Activated T-helper 1 cell treated with anti-CD3 and anti-CD28 coated beads, Interleukin-12 subunit alpha, Interleukin-12 subunit beta, Interleukin-2, Interleukin-4 antibody, amounts not matched to agents 30 ng/mL and 10 ng/mL and 1 ng/mL, durations not matched to agents 14 hours and 24 hours and 36 hours (primary cell): ENCODE results near the gene SKI. TPM values are rescaled to one million over a fixed set of nuclear protein-coding genes. Genes with fewer than 3 reads are reported as not detected.

Experiments used
- DNase-seq: peaks from one replicate; pipeline ENCODE4 v3.0.0; 2021; ENCODE audit warnings: low spot score
- H3K27ac Mint-ChIP-seq: one replicate; pipeline ENCODE4 v1.8.0; 2021; ENCODE audit warnings: mild to moderate bottlenecking, mixed read lengths
- H3K27me3 Mint-ChIP-seq: one replicate; pipeline ENCODE4 v1.8.0; 2022; ENCODE audit warnings: mild to moderate bottlenecking, moderate library complexity, mixed read lengths; ENCODE audit not compliant: insufficient read depth
- H3K36me3 Mint-ChIP-seq: one replicate; pipeline ENCODE4 v1.8.0; 2021; ENCODE audit warnings: low read depth, mixed read lengths
- H3K4me1 Mint-ChIP-seq: one replicate; pipeline ENCODE4 v1.8.0; 2021; ENCODE audit warnings: low read depth, mixed read lengths
- H3K4me3 Mint-ChIP-seq: one replicate; pipeline ENCODE4 v1.8.0; 2021; ENCODE audit warnings: mild to moderate bottlenecking, moderate library complexity, mixed read lengths
- H3K9me3 Mint-ChIP-seq: one replicate; pipeline ENCODE4 v1.8.0; 2021; ENCODE audit warnings: mixed read lengths
- intact Hi-C: fragments of 100-400 bp; cut with micrococcal nuclease; formaldehyde crosslinking; loops from one replicate; pipeline ENCODE4 v1.15.1; 2024
- total RNA-seq: library from RNA; stranded (reverse); gene quantifications from 2 replicates; pipeline ENCODE4 v1.2.3, GENCODE V29; 2022

The SKI gene
- total RNA-seq, 1 donor from 2014 or later, result 38.3 TPM

GRCh38 chr1:2270260-2271100, 42.4 kb downstream of the SKI start:
- Mint-ChIP-seq H3K9me3 (no peaks in the 10 kb centered on the region), H3K27me3 (peaks cover 1% of the 10 kb centered on the region), H3K36me3 (no peaks in the 10 kb centered on the region), H3K4me1 (peaks cover 11% of the 10 kb centered on the region), H3K27ac (no peak overlapping the region), H3K4me3 (no peak overlapping the region)
- DNase-seq, result no peak
- intact Hi-C loops, result no loop called here

- no peak for DNase-seq
- H3K36me3 Mint-ChIP-seq, result no peaks in the 10 kb centered on the region
- H3K9me3 Mint-ChIP-seq, result no peaks in the 10 kb centered on the region
- no peak overlapping the region for H3K27ac Mint-ChIP-seq
- H3K4me3 Mint-ChIP-seq, result no peak overlapping the region
- intact Hi-C loops, result no loop called here
- peaks cover 1% of the 10 kb centered on the region for H3K27me3 Mint-ChIP-seq
- H3K4me1 Mint-ChIP-seq, result peaks cover 13% of the 10 kb centered on the region
These were observed 43.1 kb downstream of the SKI start for GRCh38 chr1:2271211-2271721.

- Mint-ChIP-seq H3K27ac (no peak overlapping the region), H3K4me1 (peaks cover 9% of the 10 kb centered on the region), H3K36me3 (peaks cover 2% of the 10 kb centered on the region), H3K4me3 (no peak overlapping the region), H3K27me3 (peaks cover 1% of the 10 kb centered on the region), H3K9me3 (no peaks in the 10 kb centered on the region)
- DNase-seq, result no peak
- intact Hi-C loops, result no loop called here
These were observed 43.9 kb downstream of the SKI start for GRCh38 chr1:2271841-2272655.

- Mint-ChIP-seq H3K4me3 (no peak overlapping the region), H3K27ac (no peak overlapping the region), H3K27me3 (peaks cover 1% of the 10 kb centered on the region), H3K4me1 (peaks cover 9% of the 10 kb centered on the region), H3K36me3 (peaks cover 2% of the 10 kb centered on the region), H3K9me3 (no peaks in the 10 kb centered on the region)
- no peak for DNase-seq
- intact Hi-C loops, result no loop called here
These were observed 44.7 kb downstream of the SKI start for GRCh38 chr1:2272686-2273400.

DNA sequence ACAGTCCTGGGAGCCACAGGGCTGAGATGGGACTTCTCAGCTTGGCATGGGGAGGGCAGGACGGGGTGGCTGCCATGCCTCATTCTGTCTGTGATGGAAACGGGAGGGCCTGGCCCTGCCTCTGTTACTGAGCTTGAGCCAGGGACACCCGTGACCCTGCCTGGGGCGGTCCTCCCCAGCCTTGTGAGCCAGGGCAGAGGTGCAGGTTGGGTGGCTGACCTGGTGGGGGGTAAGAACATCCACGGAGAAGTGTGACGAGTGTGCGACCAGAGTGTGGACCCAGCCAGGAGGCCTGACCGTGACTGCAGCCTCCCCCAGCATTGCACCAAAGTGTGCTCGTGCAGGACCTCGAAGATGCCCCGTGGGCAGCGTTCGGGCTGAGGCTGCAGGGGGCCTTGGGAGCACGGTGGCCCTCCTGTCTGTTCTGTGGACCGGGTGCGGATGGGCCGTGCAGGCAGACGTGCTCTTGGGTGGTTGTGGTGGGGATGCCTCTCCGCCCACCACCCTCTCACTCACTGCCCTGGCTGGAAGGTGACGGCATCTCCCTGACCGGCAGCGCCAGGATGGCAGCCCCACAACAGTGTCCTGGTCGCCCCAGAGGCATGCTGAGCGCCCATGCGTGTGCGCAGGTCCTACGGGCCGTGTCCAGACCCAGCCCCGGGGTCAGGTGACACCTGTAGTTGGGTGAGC, 45.4 kb downstream of the SKI start:
- Mint-ChIP-seq H3K4me1 (peaks cover 9% of the 10 kb centered on the region), H3K27me3 (peaks cover 1% of the 10 kb centered on the region), H3K36me3 (peaks cover 2% of the 10 kb centered on the region), H3K27ac (no peak overlapping the region), H3K4me3 (no peak overlapping the region), H3K9me3 (no peaks in the 10 kb centered on the region)
- DNase-seq, result no peak
- intact Hi-C loops, result no loop called here

DNA sequence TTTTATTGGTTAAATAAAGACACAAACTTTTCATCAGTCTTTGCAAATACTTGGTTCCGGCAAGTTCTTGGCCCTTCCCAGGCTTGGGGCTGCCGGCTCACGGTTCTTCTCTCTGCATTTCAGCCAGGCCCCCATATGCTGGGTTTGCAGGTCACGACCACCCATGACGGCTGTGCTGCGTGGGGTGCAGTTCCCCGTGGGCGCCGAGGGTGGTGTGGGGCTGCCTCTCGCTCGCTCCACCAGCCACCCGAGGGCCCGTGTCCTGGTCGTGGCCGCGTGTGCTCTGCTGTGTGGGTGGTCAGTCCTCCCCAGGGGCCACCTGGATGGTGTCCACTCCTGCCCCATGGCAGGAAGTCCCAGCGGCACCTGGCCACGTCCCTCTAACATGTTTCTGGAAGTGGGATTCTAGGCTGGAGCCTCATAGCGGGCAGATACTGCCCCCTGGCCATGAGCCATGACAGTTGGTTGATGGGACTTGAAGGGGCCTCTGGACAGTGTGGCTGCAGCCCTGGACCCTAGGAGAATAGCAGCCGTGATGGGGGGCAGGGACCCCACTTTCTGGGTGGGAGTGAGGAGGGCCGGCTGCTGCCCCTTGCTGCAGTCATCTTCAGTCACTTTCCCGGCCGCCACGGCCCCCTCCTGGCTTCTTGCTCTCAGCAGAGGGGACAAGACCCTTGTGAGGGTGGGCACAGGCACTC, 46.3 kb downstream of the SKI start:
- Mint-ChIP-seq H3K4me1 (peaks cover 9% of the 10 kb centered on the region), H3K27me3 (no peaks in the 10 kb centered on the region), H3K4me3 (no peak overlapping the region), H3K27ac (no peak overlapping the region), H3K36me3 (peaks cover 2% of the 10 kb centered on the region), H3K9me3 (no peaks in the 10 kb centered on the region)
- DNase-seq, result no peak
- intact Hi-C loops, result no loop called here

DNA sequence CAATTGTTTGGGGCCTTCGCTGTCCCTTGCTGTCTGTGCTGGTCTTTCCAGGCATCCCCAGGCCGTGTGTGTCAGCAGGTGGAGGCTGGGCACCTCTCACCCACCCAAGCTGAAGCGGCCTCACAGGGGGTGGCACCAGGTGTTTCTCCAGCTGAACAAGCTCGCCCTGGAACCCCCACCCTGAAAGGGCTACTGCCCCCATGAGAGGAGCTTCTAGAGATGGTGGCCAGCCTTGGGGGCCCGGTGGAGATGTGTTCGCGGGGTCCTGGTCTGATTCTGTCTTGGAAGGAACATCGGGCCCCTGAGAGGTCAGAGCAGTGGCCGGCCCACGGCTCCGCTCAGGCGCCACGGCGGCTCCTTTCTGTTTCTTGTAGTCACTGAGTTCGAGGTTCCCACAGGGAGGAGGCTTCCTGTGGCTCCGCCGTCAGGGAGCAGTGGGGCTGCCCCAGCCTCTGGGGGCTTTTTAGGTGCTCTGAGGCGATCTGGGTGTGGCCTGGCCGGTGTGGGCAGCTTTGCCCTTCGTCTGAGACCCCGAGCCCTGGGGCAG, 46.9 kb downstream of the SKI start:
- Mint-ChIP-seq H3K9me3 (no peaks in the 10 kb centered on the region), H3K4me1 (peaks cover 9% of the 10 kb centered on the region), H3K27ac (no peak overlapping the region), H3K36me3 (peaks cover 2% of the 10 kb centered on the region), H3K27me3 (no peaks in the 10 kb centered on the region), H3K4me3 (no peak overlapping the region)
- DNase-seq, result no peak
- intact Hi-C loops, result no loop called here

DNA sequence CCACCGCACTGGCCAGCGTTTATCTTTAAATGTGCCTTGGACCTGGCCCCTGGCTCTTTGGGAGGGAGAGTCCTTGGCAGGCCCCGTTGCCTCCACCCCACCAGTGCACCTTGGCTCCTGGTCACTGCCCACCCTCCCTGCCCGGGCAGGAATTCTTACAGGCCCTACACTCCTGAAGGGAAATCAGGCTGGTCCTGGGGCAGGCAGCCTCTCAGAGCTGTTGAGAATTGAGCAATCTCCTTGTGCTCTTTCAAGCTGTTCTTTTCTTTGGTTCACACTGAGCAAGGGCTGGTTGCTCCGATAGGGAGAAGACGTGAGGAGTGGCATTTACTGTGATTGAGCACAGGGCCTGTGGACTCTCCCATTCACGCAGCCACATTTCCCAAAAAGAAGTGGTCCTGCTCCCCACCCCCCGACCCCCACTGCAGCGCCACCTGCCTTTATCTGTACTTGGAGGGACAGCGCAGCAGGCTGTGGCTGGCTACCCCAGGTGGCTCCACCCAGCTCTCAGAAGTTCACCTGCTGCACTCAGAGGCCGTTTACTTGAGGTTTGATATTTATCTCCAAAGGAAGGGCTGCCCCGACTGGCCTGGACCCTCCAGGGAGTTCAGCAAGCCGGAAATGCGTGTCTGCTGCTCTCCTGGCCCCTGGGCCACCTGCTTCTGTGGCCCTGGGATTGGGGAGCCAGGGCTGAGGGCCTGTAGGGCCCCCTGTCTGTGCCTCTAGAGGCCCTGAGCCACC, 47.8 kb downstream of the SKI start:
- no peak overlapping the region for H3K4me3 Mint-ChIP-seq
- H3K36me3 Mint-ChIP-seq, result peaks cover 2% of the 10 kb centered on the region
- H3K9me3 Mint-ChIP-seq, result no peaks in the 10 kb centered on the region
- H3K27me3 Mint-ChIP-seq, result no peaks in the 10 kb centered on the region
- DNase-seq, result no peak
- H3K27ac Mint-ChIP-seq, result no peak overlapping the region
- intact Hi-C loops, result no loop called here
- H3K4me1 Mint-ChIP-seq, result peaks cover 9% of the 10 kb centered on the region

DNA sequence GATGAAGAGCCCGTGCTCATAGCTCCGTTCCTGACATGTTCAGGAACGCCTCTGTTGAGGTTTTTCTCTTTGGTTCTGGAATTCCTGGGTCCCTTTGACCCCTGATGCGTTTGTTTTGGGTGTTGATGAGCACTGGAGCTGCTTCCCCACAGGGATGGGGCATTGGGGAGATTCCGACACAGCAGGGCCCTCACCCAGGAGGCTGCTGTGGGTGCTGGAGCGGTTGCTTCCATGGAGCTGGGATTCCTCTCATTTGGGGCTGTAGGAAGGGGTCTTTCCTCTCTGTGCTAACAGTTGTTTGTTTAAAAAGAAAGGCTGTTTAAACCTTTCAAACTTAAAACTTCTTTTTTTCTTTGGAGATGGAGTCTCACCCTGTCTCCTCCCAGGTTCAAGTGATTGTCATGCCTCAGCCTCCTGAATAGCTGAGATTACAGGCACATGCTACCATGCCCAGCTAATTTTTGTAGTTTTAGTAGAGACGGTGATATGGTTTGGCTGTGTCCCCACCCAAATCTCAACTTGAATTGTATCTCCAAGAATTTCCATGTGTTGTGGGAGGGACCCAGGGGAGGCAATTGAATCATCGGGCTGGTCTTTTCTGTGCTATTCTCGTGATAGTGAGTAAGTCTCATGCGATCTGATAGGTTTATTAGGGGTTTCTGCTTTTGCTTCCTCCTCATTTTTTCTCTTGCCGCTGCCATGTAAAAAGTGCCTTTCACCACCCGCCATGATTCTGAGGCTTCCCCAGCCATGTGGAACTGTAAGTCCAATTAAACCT, 48.9 kb downstream of the SKI start:
- H3K36me3 Mint-ChIP-seq, result peaks cover 2% of the 10 kb centered on the region
- no peaks in the 10 kb centered on the region for H3K27me3 Mint-ChIP-seq
- intact Hi-C loops, result no loop called here

DNA sequence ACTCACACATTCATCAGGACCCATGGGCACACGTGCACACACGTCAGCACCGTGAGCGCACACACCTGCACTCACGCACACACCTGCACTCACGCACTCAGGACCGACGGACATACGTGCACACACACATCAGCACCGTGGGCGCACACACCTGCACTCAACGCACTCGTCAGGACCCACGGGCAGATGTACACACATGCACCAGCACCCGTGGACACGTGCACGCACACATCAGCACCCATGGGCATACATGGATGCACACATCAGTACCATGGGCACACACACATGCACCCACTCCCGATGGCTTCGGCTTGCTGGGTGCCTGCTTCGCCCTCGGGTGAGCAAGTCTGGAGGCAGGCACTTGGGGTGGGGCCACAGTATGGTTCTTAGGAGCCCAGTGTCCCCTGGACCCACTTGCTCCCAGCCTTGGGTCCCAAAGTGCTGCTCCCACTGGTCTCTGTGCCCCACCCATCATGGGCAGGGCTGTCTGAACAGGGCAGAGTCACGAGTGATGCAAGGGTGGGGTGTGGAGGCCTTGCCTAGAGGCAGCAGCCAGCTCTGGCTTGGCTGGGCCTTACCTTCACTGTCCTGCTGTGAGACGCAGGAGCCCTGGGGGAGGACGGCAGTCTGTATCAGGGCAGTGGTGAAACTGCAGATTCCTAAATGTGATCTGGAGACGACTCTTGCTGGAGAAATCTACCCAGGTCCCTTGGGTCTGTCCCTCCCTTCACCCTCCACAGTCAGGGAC, 49.8 kb downstream of the SKI start:
- H3K27ac Mint-ChIP-seq, result no peak overlapping the region
- intact Hi-C loops, result no loop called here

More for the DNA sequence above, 48.9 kb downstream of the SKI start:
- peaks cover 9% of the 10 kb centered on the region for H3K4me1 Mint-ChIP-seq
- no peak for DNase-seq
- H3K4me3 Mint-ChIP-seq, result no peak overlapping the region
- H3K9me3 Mint-ChIP-seq, result no peaks in the 10 kb centered on the region
- no peak overlapping the region for H3K27ac Mint-ChIP-seq

More for the DNA sequence above, 49.8 kb downstream of the SKI start:
- Mint-ChIP-seq H3K9me3 (no peaks in the 10 kb centered on the region), H3K4me1 (peaks cover 6% of the 10 kb centered on the region), H3K36me3 (peaks cover 2% of the 10 kb centered on the region), H3K4me3 (no peak overlapping the region), H3K27me3 (no peaks in the 10 kb centered on the region)
- no peak for DNase-seq
